H9 (cell line): ENCODE data around the gene CTDSPL. TPM values are rescaled to one million over a fixed set of nuclear protein-coding genes. Genes with fewer than 3 reads are reported as not detected.

ENCODE experiments used
- DNase-seq: peaks from one replicate; pipeline ENCODE4 v3.0.0-alpha.2; 2017
- H2AFZ ChIP-seq: one replicate; pipeline ENCODE4 v1.6.1; 2013; ENCODE audit warnings: mild to moderate bottlenecking, low read length, control low read depth, moderate library complexity
- H2AK5ac ChIP-seq: 2 replicates; pipeline ENCODE4 v1.6.1; 2013; ENCODE audit warnings: low read length, control low read depth, mixed read lengths; ENCODE audit not compliant: insufficient read length
- H2BK120ac ChIP-seq: one replicate; pipeline ENCODE4 v1.6.1; 2013; ENCODE audit warnings: low read depth, mild to moderate bottlenecking, low read length, control low read depth, inconsistent platforms; ENCODE audit not compliant: poor library complexity, severe bottlenecking
- H2BK12ac ChIP-seq: 2 replicates; pipeline ENCODE4 v1.6.1; 2013; ENCODE audit warnings: low read length, control low read depth, mixed read lengths, low read depth; ENCODE audit not compliant: insufficient read length
- H2BK15ac ChIP-seq: 2 replicates; pipeline ENCODE4 v1.6.1; 2013; ENCODE audit warnings: low read depth, low read length, control low read depth
- H2BK20ac ChIP-seq: one replicate; pipeline ENCODE4 v1.6.1; 2013; ENCODE audit warnings: low read depth, mild to moderate bottlenecking, low read length, control low read depth, inconsistent platforms; ENCODE audit not compliant: poor library complexity, severe bottlenecking
- H2BK5ac ChIP-seq: 2 replicates; pipeline ENCODE4 v1.6.1; 2013; ENCODE audit warnings: low read length, control low read depth, mixed read lengths; ENCODE audit not compliant: insufficient read length
- H3K14ac ChIP-seq: 2 replicates; pipeline ENCODE4 v1.6.1; 2013; ENCODE audit warnings: low read length, control low read depth; ENCODE audit not compliant: insufficient read depth
- H3K18ac ChIP-seq: 2 replicates; pipeline ENCODE4 v1.6.1; 2013; ENCODE audit warnings: low read depth, mild to moderate bottlenecking, mixed read lengths, low read length, control low read depth; ENCODE audit not compliant: insufficient read length
- H3K23ac ChIP-seq: 2 replicates; pipeline ENCODE4 v1.6.1; 2013; ENCODE audit warnings: low read length, control low read depth, mixed read lengths, low read depth; ENCODE audit not compliant: insufficient read length
- H3K23me2 ChIP-seq: 2 replicates; pipeline ENCODE4 v1.6.1; 2013; ENCODE audit warnings: low read depth, mild to moderate bottlenecking, mixed read lengths, low read length, control low read depth; ENCODE audit not compliant: insufficient read length, poor library complexity, severe bottlenecking
- H3K27ac ChIP-seq: 2 replicates; pipeline ENCODE4 v1.5.1; 2013; ENCODE audit warnings: low read length, control low read depth, mixed read lengths, low read depth; ENCODE audit not compliant: insufficient read length
- H3K27me3 ChIP-seq: 2 replicates; pipeline ENCODE4 v1.6.1; 2013; ENCODE audit warnings: low read length, control low read depth, inconsistent platforms; ENCODE audit not compliant: insufficient read depth
- H3K4ac ChIP-seq: 2 replicates; pipeline ENCODE4 v1.6.1; 2013; ENCODE audit warnings: low read depth, mild to moderate bottlenecking, control low read depth, inconsistent platforms, low read length, moderate library complexity
- H3K4me1 ChIP-seq: 2 replicates; pipeline ENCODE4 v1.6.1; 2013; ENCODE audit warnings: low read length, control low read depth, inconsistent platforms; ENCODE audit not compliant: insufficient read depth
- H3K4me2 ChIP-seq: 2 replicates; pipeline ENCODE4 v1.6.1; 2013; ENCODE audit warnings: low read length, control low read depth, mixed read lengths; ENCODE audit not compliant: insufficient read length, insufficient read depth
- H3K56ac ChIP-seq: 2 replicates; pipeline ENCODE4 v1.6.1; 2013; ENCODE audit warnings: low read depth, mild to moderate bottlenecking, mixed read lengths, low read length, control low read depth; ENCODE audit not compliant: insufficient read length
- H3K79me1 ChIP-seq: 2 replicates; pipeline ENCODE4 v1.6.1; 2013; ENCODE audit warnings: low read depth, mild to moderate bottlenecking, moderate library complexity, low read length, control low read depth, inconsistent platforms; ENCODE audit not compliant: insufficient read depth, poor library complexity, severe bottlenecking
- H3K79me2 ChIP-seq: 2 replicates; pipeline ENCODE4 v1.6.1; 2013; ENCODE audit warnings: low read length, control low read depth, inconsistent platforms; ENCODE audit not compliant: insufficient read depth
- H3K9ac ChIP-seq: 2 replicates; pipeline ENCODE4 v1.6.1; 2013; ENCODE audit warnings: low read length, control low read depth, mixed read lengths; ENCODE audit not compliant: insufficient read length; ENCODE audit errors: extremely low read depth
- H3K9me3 ChIP-seq: one replicate; pipeline ENCODE4 v1.6.1; 2013; ENCODE audit warnings: low read depth, low read length, inconsistent platforms; ENCODE audit not compliant: control insufficient read depth
- H3T11ph ChIP-seq: one replicate; pipeline ENCODE4 v1.6.1; 2013; ENCODE audit warnings: mild to moderate bottlenecking, low read length, control low read depth, inconsistent platforms
- H4K20me1 ChIP-seq: one replicate; pipeline ENCODE4 v1.6.1; 2013; ENCODE audit not compliant: control insufficient read depth, insufficient read length, insufficient read depth
- H4K5ac ChIP-seq: 2 replicates; pipeline ENCODE4 v1.6.1; 2013; ENCODE audit warnings: low read depth, mild to moderate bottlenecking, mixed read lengths, low read length, control low read depth; ENCODE audit not compliant: insufficient read length
- H4K8ac ChIP-seq: replicated peaks from 2 replicates; pipeline ENCODE4 v1.6.1; 2013; ENCODE audit warnings: low read length, control low read depth, mixed read lengths, low read depth; ENCODE audit not compliant: insufficient read length
- H4K91ac ChIP-seq: 2 replicates; pipeline ENCODE4 v1.6.1; 2013; ENCODE audit warnings: low read depth, mild to moderate bottlenecking, moderate library complexity, mixed read lengths, low read length, control low read depth; ENCODE audit not compliant: insufficient read length
- H3K27ac Mint-ChIP-seq, 3 experiments: 2 replicates in 2 of 3; 3 replicates in 1 of 3; pipeline ENCODE4 v1.8.0; 2020 to 2021; ENCODE audit warnings: mixed read lengths in 3 of 3, mild to moderate bottlenecking in 1 of 3, moderate library complexity in 1 of 3
- H3K27me3 Mint-ChIP-seq: 2 replicates; pipeline ENCODE4 v1.8.0; 2021; ENCODE audit warnings: low read depth, mild to moderate bottlenecking, moderate library complexity, mixed read lengths
- H3K36me3 Mint-ChIP-seq, 3 experiments: 2 replicates in 2 of 3; 3 replicates in 1 of 3; pipeline ENCODE4 v1.8.0; 2020 to 2021; ENCODE audit warnings: low read depth in 3 of 3, mixed read lengths in 3 of 3; ENCODE audit not compliant: insufficient read depth in 1 of 3
- H3K4me1 Mint-ChIP-seq, 2 experiments: 2 replicates each; pipeline ENCODE4 v1.8.0; 2020; ENCODE audit warnings: mixed read lengths in 2 of 2
- H3K4me3 Mint-ChIP-seq, 2 experiments: 2 replicates in 1 of 2; 3 replicates in 1 of 2; pipeline ENCODE4 v1.8.0; 2020 to 2021; ENCODE audit warnings: mild to moderate bottlenecking in 2 of 2, mixed read lengths in 2 of 2, moderate library complexity in 1 of 2
- H3K9me3 Mint-ChIP-seq, 2 experiments: 2 replicates in 1 of 2; 3 replicates in 1 of 2; pipeline ENCODE4 v1.8.0; 2020; ENCODE audit warnings: mild to moderate bottlenecking in 2 of 2, mixed read lengths in 2 of 2, moderate library complexity in 1 of 2
- WGBS: extraction: QIAGEN DNeasy Blood & Tissue Kit; methylation state at CpG from one replicate; pipeline ENCODE4 v1.1.7; 2013; ENCODE audit warnings: missing lambda C conversion rate, low lambda C conversion rate, mixed read lengths; ENCODE audit not compliant: insufficient read length; ENCODE audit errors: extremely low coverage; 5-methylcytosine and 5-hydroxymethylcytosine counted together
- total RNA-seq: library from RNA; stranded (reverse); gene quantifications from 2 replicates; pipeline ENCODE4 v1.2.1, GENCODE V29; 2021
- TF ChIP-seq, protein P1 (sequence below): fragments of 200-600 bp; sonication (generic); conservative IDR thresholded peaks from 3 replicates; pipeline ENCODE4 v1.8.0; 2021; ENCODE audit warnings: antibody characterized with exemption, mild to moderate bottlenecking

CTDSPL gene
- total RNA-seq, 1 experiment from 2014 or later: 20.8 TPM

DNA sequence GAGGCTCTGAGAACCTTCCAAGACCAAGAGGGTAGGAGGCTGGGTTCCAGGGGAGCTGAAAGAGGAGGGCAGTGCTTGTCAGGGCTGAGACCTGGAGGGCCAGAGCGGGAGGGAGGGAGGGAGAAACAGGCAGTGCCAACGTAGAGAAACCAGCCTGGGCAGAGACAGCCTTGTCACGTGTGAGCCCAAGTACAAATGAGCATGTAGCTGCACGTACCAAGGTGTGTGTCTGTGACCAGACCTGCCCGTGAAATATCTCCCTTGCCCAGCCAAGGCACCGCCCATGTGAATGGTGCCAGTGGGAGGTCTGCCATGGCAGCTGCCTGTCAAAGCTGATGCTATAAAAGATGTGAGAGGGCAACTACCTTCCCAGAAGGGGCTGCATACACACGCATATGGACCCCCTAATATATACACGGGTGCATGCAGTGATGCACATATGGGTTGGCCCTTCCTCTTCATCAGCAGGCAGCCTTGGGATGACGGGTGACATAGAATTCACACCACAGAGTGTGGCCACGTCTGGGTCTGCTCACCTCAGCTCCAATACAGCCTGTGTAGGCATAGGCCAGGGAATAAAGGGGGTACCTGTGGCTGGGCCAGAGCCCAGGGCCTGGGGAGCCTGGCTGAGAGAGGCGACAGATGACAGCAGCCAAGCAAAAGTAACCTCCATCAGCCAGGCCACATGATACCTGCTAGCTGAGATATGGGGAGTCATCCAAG is 7.8 kb upstream of the CTDSPL start:
- TF ChIP-seq, protein P1, sequence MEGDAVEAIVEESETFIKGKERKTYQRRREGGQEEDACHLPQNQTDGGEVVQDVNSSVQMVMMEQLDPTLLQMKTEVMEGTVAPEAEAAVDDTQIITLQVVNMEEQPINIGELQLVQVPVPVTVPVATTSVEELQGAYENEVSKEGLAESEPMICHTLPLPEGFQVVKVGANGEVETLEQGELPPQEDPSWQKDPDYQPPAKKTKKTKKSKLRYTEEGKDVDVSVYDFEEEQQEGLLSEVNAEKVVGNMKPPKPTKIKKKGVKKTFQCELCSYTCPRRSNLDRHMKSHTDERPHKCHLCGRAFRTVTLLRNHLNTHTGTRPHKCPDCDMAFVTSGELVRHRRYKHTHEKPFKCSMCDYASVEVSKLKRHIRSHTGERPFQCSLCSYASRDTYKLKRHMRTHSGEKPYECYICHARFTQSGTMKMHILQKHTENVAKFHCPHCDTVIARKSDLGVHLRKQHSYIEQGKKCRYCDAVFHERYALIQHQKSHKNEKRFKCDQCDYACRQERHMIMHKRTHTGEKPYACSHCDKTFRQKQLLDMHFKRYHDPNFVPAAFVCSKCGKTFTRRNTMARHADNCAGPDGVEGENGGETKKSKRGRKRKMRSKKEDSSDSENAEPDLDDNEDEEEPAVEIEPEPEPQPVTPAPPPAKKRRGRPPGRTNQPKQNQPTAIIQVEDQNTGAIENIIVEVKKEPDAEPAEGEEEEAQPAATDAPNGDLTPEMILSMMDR: no peak
- no peaks in the 10 kb centered on the region for H3K23me2 ChIP-seq
- no peak overlapping the region for H2AFZ ChIP-seq
- Mint-ChIP-seq H3K27ac (peak overlapping the region in 2 of 3 experiments; percentile 75 to 85; a peak in 2 of 7 replicates), H3K4me3 (no peak overlapping the region), H3K9me3 (no peaks in the 10 kb centered on the region), H3K36me3 (peaks cover 0 to 4% (median 2%) of the 10 kb centered on the region in 3 experiments; a peak in 4 of 7 replicates), H3K27me3 (peaks cover 2% of the 10 kb centered on the region), H3K4me1 (peaks cover 9 to 10% of the 10 kb centered on the region in 2 experiments)
- no peak overlapping the region for H4K5ac ChIP-seq
- no peaks in the 10 kb centered on the region for H4K20me1 ChIP-seq
- no peak overlapping the region for H2BK12ac ChIP-seq
- H3K23ac ChIP-seq: no peak overlapping the region
- H3K27me3 ChIP-seq: no peaks in the 10 kb centered on the region
- H3K14ac ChIP-seq: no peak overlapping the region
- H3K27ac ChIP-seq: no peak overlapping the region
- DNase-seq: no peak
- H3K79me2 ChIP-seq: no peaks in the 10 kb centered on the region
- H3T11ph ChIP-seq: no peak overlapping the region
- no peaks in the 10 kb centered on the region for H3K79me1 ChIP-seq
- no peak overlapping the region for H3K9ac ChIP-seq
- no peak overlapping the region for H2BK20ac ChIP-seq
- no peak overlapping the region for H2BK15ac ChIP-seq
- no peak overlapping the region for H2BK5ac ChIP-seq
- no peak overlapping the region for H3K56ac ChIP-seq
- no peak overlapping the region for H3K18ac ChIP-seq
- H4K8ac ChIP-seq: no peak overlapping the region
- H3K4ac ChIP-seq: no peak overlapping the region
- WGBS: no CpG with 5 or more reads among the region's 11 CpGs
- no peak overlapping the region for H2AK5ac ChIP-seq
- H4K91ac ChIP-seq: no peak overlapping the region
- no peak overlapping the region for H2BK120ac ChIP-seq
- peaks cover 6% of the 10 kb centered on the region; the same call in 1 of the 2 replicates for H3K4me1 ChIP-seq
- no peak overlapping the region for H3K4me2 ChIP-seq
- H3K9me3 ChIP-seq: no peaks in the 10 kb centered on the region
